ENCODE measurements around the gene TRIM2. TPM values are rescaled to one million over a fixed set of nuclear protein-coding genes. Genes with fewer than 3 reads are reported as not detected.

The TRIM2 gene
- total RNA-seq, 4 donors from 2014 or later = 25.9 to 121 (median 45.6) TPM

DNA sequence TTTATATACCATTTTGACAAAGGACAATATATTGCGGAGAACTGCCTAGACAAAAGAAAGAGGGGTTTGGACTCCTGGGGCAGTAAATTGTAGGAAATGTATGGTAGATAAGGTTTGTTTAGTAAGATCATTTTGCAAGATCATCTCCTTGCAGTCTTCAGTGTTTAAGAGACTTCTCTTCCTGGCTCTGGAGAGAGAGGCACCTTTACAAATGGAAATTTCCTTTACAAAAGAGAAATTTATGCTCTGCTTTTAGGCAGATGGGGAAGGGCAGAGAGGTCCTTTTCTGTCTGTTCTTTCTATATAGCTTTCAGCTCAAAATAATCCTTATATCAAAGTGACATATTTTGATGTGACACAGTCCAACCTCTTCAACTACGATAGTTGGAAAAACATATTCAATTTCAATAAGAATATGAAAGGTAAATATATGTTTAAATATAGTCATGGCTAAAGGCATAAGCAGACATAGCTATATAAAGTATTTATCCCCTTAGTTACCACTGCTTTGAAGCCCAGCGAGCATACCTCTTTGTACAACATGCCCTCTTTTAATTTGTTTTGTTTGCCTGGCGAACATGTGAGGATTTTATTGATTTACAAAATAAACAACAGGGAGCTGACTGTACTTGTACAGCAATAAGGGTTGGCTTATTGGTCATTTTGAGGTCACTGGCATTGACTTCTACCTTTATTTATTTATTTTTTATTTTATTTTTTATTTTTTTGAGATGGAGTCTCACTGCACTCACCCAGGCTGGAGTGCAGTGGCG, 65.2 kb downstream of the TRIM2 start:
- Histone ChIP-seq H3K4me3 (no peak overlapping the region), H3K9me3 (no peaks in the 10 kb centered on the region), H3K27ac (no peak overlapping the region), H3K4me1 (no peaks in the 10 kb centered on the region), H3K36me3 (no peaks in the 10 kb centered on the region), H3K27me3 (no peaks in the 10 kb centered on the region)
- TF ChIP-seq, protein P1, sequence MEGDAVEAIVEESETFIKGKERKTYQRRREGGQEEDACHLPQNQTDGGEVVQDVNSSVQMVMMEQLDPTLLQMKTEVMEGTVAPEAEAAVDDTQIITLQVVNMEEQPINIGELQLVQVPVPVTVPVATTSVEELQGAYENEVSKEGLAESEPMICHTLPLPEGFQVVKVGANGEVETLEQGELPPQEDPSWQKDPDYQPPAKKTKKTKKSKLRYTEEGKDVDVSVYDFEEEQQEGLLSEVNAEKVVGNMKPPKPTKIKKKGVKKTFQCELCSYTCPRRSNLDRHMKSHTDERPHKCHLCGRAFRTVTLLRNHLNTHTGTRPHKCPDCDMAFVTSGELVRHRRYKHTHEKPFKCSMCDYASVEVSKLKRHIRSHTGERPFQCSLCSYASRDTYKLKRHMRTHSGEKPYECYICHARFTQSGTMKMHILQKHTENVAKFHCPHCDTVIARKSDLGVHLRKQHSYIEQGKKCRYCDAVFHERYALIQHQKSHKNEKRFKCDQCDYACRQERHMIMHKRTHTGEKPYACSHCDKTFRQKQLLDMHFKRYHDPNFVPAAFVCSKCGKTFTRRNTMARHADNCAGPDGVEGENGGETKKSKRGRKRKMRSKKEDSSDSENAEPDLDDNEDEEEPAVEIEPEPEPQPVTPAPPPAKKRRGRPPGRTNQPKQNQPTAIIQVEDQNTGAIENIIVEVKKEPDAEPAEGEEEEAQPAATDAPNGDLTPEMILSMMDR (IDR thresholded peaks at IDR 0.05) = no peak
- TF ChIP-seq POLR2A (IDR thresholded peaks at IDR 0.05) = no peak
- no peak for DNase-seq
- intact Hi-C loops (cut with DNase I; ENCODE audit: low total_unique reads) = no loop called here

DNA sequence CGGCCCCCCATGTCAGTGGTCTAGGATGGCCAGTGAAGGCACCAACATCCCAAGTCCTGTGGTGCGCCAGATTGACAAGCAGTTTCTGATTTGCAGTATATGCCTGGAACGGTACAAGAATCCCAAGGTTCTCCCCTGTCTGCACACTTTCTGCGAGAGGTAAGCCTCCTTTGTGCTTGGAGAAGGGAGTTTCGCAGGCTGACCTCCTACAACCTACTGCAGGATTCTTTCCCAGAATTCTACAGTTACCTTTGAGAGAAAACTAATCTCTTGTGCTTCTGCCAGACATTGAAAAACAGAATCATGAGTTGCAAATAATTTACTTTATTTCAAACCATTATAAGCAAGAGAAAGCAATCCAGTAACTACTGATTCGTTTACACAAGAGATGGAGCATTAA, 66.1 kb downstream of the TRIM2 start:
- Histone ChIP-seq H3K27ac (no peak overlapping the region), H3K4me1 (no peaks in the 10 kb centered on the region), H3K9me3 (no peaks in the 10 kb centered on the region), H3K4me3 (no peak overlapping the region), H3K36me3 (no peaks in the 10 kb centered on the region), H3K27me3 (no peaks in the 10 kb centered on the region)
- DNase-seq = no peak
- intact Hi-C loops (cut with DNase I; ENCODE audit: low total_unique reads) = no loop called here
- no peak for TF ChIP-seq POLR2A (IDR thresholded peaks at IDR 0.05)
- TF ChIP-seq, protein P1 (IDR thresholded peaks at IDR 0.05) = no peak

DNA sequence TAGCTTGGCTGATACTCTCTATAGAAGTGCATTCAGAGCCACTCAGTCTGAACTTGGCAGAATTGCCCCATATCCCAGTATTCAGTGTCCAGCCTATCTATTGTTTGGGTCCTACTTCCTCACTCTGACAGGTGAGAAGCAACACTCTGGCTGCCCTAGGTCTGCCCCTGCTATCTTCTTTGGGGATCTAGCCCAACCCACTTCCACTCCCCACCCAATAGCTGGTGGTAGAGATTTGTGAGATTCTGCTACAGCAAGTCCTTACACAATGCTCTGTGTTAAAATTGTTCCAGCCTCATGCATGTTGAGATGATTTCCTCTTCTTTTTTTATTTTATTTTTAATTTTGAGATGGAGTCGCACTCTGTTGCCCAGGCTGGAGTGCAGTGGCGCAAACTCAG, 67.6 kb downstream of the TRIM2 start:
- no peaks in the 10 kb centered on the region for H3K4me1 ChIP-seq
- H3K9me3 ChIP-seq = no peaks in the 10 kb centered on the region
- H3K27me3 ChIP-seq = no peaks in the 10 kb centered on the region
- intact Hi-C loops (cut with DNase I; ENCODE audit: low total_unique reads) = no loop called here
- H3K4me3 ChIP-seq = no peak overlapping the region
- DNase-seq = no peak
- TF ChIP-seq, protein P1 (IDR thresholded peaks at IDR 0.05) = no peak
- no peak for TF ChIP-seq POLR2A (IDR thresholded peaks at IDR 0.05)
- no peaks in the 10 kb centered on the region for H3K36me3 ChIP-seq
- H3K27ac ChIP-seq = no peak overlapping the region

DNA sequence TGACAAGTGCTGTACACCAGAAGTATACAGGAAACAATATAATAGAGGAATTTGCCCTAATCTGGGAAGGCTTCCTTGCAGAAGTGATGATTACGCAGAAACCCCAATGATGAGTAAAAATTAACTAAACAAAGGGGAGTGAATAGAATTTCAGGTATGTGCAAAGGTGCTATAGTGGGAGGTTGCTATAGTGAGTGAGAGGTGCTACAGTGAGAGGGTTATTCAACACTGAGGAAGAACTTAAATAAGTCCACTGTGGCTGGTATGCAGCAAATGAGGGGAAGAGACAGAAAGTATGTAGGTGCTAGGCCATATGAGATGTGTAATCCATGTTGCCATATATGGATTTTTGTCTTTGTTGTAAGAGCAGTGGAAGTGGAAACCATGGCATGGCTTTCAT, 69.5 kb downstream of the TRIM2 start:
- TF ChIP-seq POLR2A (IDR thresholded peaks at IDR 0.05) = no peak
- TF ChIP-seq, protein P1 (IDR thresholded peaks at IDR 0.05) = no peak
- Histone ChIP-seq H3K4me3 (no peak overlapping the region), H3K27ac (no peak overlapping the region), H3K4me1 (no peaks in the 10 kb centered on the region), H3K9me3 (no peaks in the 10 kb centered on the region), H3K36me3 (no peaks in the 10 kb centered on the region), H3K27me3 (no peaks in the 10 kb centered on the region)
- DNase-seq = no peak
- intact Hi-C loops (cut with DNase I; ENCODE audit: low total_unique reads) = no loop called here

DNA sequence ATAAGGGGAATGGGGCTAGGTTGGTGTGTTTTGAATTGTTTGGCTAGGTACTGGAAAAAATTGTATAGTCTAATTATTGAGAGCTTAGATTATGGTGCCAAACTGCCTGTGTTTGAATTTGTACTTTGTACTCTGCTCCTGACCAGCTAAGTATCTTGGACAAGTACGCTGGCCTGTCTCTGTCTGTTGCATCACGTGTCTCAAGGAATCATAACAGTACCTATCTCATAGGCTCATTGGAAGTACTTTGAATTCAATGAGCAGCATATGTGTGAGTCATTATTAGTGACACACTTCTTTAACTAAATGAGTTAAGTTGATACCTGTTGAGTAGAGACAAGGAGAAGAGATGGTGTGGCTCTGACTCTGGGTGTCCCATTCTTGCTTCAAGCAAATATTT, 70.7 kb downstream of the TRIM2 start:
- H3K36me3 ChIP-seq = no peaks in the 10 kb centered on the region

More for the DNA sequence above, 70.7 kb downstream of the TRIM2 start:
- intact Hi-C loops (cut with DNase I; ENCODE audit: low total_unique reads) = no loop called here
- no peak for DNase-seq
- Histone ChIP-seq H3K27me3 (no peaks in the 10 kb centered on the region), H3K4me1 (no peaks in the 10 kb centered on the region), H3K4me3 (no peak overlapping the region), H3K9me3 (no peaks in the 10 kb centered on the region), H3K27ac (no peak overlapping the region)
- TF ChIP-seq POLR2A (IDR thresholded peaks at IDR 0.05) = no peak
- TF ChIP-seq, protein P1 (IDR thresholded peaks at IDR 0.05) = no peak

Data from uterus (tissue), 4 donors.